Measurements from ENCODE around the gene REST. TPM values are rescaled to one million over a fixed set of nuclear protein-coding genes. Genes with fewer than 3 reads are reported as not detected.

REST gene
- total and polyA plus RNA-seq, 9 of the 15 experiments (the other 6 are each of a cell fraction or from before 2014, with no cell fraction given), result 2.9 to 24.0 (median 19.2) TPM

DNA sequence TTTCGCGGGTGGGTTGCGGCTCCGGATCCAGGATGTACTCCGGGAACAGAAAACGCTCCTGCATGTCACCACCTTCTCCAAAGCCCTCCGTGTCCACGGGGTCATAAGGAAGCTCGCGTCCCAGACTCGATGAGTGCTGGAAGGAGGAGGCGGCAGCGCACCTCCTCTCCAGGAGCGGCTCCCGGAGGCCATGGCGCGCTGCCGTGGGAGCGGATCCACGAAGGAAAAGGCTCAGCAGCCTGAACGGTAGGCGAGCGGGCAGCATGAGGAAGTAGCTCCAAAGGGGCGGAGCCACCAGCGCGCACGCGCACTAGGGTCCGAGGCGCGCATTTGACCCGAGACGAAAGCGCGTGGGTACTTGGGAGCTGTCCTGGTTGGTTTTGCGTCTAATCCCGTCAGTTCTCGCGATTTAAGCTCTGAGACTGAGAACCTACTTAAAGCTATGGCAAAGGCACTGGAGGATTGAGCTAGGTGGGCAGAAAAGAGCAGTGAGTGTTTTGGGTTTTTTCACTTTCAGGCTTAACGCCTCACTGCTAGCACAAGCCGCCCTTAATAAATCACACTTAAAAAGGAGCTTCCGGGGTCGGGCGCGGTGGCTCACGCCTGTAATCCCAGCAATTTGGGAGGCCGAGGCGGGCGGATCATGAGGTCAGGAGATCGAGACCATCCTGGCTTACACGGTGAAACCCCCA lies 69.8 kb downstream of the REST start, which contains the start of gene NOA1 (continued):
- TF ChIP-seq AFF4 (CRISPR knock-in tag; IDR thresholded peaks at IDR 0.05), result peak; percentile 79; the same call in 1 of the 2 replicates
- TF ChIP-seq HDAC2 (IDR thresholded peaks at IDR 0.05), result peak; percentile 33
- TF ChIP-seq, protein P1, sequence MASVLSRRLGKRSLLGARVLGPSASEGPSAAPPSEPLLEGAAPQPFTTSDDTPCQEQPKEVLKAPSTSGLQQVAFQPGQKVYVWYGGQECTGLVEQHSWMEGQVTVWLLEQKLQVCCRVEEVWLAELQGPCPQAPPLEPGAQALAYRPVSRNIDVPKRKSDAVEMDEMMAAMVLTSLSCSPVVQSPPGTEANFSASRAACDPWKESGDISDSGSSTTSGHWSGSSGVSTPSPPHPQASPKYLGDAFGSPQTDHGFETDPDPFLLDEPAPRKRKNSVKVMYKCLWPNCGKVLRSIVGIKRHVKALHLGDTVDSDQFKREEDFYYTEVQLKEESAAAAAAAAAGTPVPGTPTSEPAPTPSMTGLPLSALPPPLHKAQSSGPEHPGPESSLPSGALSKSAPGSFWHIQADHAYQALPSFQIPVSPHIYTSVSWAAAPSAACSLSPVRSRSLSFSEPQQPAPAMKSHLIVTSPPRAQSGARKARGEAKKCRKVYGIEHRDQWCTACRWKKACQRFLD (CRISPR knock-in tag; IDR thresholded peaks at IDR 0.05), result 0 out of 2 replicates have a peak, but pooled peaks have one; percentile 36
- TF ChIP-seq, protein P2, sequence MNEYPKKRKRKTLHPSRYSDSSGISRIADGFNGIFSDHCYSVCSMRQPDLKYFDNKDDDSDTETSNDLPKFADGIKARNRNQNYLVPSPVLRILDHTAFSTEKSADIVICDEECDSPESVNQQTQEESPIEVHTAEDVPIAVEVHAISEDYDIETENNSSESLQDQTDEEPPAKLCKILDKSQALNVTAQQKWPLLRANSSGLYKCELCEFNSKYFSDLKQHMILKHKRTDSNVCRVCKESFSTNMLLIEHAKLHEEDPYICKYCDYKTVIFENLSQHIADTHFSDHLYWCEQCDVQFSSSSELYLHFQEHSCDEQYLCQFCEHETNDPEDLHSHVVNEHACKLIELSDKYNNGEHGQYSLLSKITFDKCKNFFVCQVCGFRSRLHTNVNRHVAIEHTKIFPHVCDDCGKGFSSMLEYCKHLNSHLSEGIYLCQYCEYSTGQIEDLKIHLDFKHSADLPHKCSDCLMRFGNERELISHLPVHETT (CRISPR knock-in tag; conservative IDR thresholded peaks at IDR 0.05 in 1 of 2, IDR thresholded peaks at IDR 0.05 in 1 of 2), result peak in 1 of 2 experiments; percentile 68; a peak in 2 of 4 replicates
- TF ChIP-seq TBP (optimal IDR thresholded peaks at IDR 0.05; ENCODE audit: low read depth, low read length), result peak; percentile 95
- TF ChIP-seq HMG20B (CRISPR knock-in tag; IDR thresholded peaks at IDR 0.05), result no peak
- TF ChIP-seq MXI1 (IDR thresholded peaks at IDR 0.05; ENCODE audit: low read depth, low read length), result 0 out of 2 replicates have a peak, but pooled peaks have one; percentile 54
- peak in 1 of 3 experiments; percentile 65 for TF ChIP-seq YY1 (IDR thresholded peaks at IDR 0.05; ENCODE audit: borderline replicate concordance in 1 of 3, control insufficient read depth in 1 of 3, extremely low read depth in 1 of 3, insufficient read depth in 3 of 3, insufficient read length in 1 of 3, insufficient replicate concordance in 2 of 3, low read depth in 1 of 3, low read length in 2 of 3)
- TF ChIP-seq NFIC (IDR thresholded peaks at IDR 0.05), result peak; percentile 8; the same call in 1 of the 2 replicates
- TF ChIP-seq ARID4B (CRISPR knock-in tag; IDR thresholded peaks at IDR 0.05), result peak; percentile 68; the same call in 1 of the 2 replicates
- TF ChIP-seq PRMT5 (CRISPR knock-in tag; IDR thresholded peaks at IDR 0.05), result no peak
- no peak for TF ChIP-seq KLF16 (IDR thresholded peaks at IDR 0.05)
- TF ChIP-seq, protein P3, sequence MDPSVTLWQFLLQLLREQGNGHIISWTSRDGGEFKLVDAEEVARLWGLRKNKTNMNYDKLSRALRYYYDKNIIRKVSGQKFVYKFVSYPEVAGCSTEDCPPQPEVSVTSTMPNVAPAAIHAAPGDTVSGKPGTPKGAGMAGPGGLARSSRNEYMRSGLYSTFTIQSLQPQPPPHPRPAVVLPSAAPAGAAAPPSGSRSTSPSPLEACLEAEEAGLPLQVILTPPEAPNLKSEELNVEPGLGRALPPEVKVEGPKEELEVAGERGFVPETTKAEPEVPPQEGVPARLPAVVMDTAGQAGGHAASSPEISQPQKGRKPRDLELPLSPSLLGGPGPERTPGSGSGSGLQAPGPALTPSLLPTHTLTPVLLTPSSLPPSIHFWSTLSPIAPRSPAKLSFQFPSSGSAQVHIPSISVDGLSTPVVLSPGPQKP (CRISPR knock-in tag; IDR thresholded peaks at IDR 0.05), result no peak

Data from K562 (cell line).